Epithelial cell of esophagus (primary cell): ENCODE measurements around the gene KCTD2.
A peak's percentile ranks its signal among the peaks of the same experiment; 100 is the strongest.

Experiments used
- DNase-seq: peaks from one replicate; pipeline ENCODE4 v3.0.0; 2010; ENCODE audit warnings: low read depth
- H3K4me3 ChIP-seq: 2 replicates; pipeline ENCODE4 v1.5.1; 2011; ENCODE audit warnings: mild to moderate bottlenecking, low read length, control low read depth
- TF ChIP-seq, protein P1 (sequence below): IDR thresholded peaks from 2 replicates; pipeline ENCODE4 v1.5.1; 2011; ENCODE audit warnings: low read depth, mild to moderate bottlenecking, low read length, control low read depth, inconsistent platforms; ENCODE audit not compliant: insufficient read depth; ENCODE audit errors: missing control alignments

KCTD2 gene

DNA sequence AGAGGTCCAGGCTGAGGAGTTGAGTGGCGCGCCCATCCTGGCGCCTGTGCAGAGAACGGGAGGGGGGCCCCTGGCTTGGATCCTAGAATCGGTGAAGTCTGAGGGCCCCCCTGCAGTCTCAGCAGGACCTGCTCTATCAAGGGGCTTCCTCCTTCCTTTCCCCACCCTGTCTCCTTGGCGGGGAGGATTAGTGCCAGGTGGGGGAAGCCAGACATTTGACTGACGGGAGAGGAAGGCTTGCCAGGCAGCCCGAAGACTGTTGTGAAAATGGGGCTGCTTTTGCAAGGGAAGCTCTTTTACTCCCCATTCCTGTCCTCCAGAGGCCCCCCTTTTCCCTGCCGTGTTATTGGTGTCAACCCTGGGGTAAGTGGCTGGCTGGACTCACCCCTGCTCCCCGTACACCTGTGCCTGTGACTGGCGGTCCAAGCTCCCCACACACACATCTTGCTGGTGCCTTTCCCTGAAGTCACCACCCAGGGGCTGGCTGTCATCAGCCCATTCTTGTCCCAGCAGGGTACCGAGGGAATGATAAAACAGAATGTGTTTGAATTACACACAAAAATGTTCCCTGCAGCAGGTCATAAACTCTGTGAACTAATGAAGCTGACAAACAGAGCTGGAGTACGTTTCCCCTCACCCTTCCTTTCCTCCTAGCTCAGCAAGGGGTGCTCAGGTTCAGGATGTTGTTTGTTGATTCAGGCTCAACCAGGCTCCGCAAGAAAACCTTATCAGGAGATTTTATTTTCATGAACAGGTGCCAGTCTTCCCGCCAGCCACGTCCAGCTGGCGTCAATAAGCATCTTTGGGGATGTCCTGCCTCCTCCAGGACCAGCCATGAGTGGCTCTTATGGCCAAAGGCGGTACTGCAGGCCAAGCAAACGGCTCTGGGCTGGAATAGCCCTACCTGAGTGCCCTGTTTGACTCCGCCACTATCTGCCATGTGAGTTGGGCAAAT, 58.4 kb downstream of the KCTD2 start:
- TF ChIP-seq, protein P1, sequence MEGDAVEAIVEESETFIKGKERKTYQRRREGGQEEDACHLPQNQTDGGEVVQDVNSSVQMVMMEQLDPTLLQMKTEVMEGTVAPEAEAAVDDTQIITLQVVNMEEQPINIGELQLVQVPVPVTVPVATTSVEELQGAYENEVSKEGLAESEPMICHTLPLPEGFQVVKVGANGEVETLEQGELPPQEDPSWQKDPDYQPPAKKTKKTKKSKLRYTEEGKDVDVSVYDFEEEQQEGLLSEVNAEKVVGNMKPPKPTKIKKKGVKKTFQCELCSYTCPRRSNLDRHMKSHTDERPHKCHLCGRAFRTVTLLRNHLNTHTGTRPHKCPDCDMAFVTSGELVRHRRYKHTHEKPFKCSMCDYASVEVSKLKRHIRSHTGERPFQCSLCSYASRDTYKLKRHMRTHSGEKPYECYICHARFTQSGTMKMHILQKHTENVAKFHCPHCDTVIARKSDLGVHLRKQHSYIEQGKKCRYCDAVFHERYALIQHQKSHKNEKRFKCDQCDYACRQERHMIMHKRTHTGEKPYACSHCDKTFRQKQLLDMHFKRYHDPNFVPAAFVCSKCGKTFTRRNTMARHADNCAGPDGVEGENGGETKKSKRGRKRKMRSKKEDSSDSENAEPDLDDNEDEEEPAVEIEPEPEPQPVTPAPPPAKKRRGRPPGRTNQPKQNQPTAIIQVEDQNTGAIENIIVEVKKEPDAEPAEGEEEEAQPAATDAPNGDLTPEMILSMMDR = peak; percentile 83
- DNase-seq = peak; percentile 63
- H3K4me3 ChIP-seq = no peak overlapping the region

- no peak for DNase-seq
- H3K4me3 ChIP-seq = no peak overlapping the region
- TF ChIP-seq, protein P1 = no peak
Measured at GRCh38 chr17:75108193-75108592, 61.2 kb downstream of the KCTD2 start.

GRCh38 chr17:75109046-75109406, 62.0 kb downstream of the KCTD2 start:
- TF ChIP-seq, protein P1 = no peak
- peak overlapping the region; percentile 86 for H3K4me3 ChIP-seq
- no peak for DNase-seq

DNA sequence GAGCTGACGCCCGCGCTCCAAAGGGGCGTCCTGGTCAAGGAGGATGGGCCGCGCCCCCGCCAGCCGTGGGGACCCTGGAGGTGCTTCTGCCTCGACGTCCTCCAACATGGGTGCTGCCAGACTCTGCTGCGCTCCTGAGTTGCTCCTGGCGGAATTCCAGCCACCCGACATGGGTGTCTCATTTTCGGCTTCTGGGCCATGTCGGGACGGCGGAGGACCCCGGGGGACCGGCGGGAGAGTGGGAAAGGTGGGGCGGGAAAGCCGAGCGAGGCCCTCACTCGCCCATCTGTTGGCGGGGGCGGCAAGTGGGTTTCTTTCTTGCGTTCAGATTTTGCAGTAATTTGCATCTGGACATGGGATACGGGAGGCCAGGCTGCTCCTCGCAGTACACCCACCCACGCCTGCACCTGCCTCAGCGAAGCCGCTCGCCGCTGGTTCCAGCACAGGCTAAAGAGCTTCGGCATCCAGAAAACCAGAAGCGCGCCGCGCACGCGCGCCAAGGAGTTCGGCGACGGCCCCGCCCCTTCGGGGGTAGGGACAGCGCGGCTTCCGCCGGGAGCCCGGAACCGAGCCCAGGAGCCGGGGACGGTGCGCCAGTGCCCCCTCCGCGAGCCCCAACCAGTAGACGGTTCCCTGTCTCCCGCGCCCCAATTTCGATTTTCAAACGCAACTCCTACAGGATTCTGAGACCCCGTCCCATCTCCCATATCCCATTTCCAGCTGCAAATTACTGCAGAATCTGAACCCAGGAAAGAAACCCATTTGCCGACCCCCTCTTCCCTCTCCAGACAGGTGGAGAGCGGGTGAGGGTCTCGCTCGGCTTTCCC, 62.6 kb downstream of the KCTD2 start, which contains the start of gene ARMC7:
TSS of gene ARMC7 (plus strand) at position 563 of the 827 bp plus-strand sequence. CDS start 320 bp downstream, outside the sequence.
- TF ChIP-seq, protein P1 = no peak
- peak; percentile 83 for DNase-seq

DNA sequence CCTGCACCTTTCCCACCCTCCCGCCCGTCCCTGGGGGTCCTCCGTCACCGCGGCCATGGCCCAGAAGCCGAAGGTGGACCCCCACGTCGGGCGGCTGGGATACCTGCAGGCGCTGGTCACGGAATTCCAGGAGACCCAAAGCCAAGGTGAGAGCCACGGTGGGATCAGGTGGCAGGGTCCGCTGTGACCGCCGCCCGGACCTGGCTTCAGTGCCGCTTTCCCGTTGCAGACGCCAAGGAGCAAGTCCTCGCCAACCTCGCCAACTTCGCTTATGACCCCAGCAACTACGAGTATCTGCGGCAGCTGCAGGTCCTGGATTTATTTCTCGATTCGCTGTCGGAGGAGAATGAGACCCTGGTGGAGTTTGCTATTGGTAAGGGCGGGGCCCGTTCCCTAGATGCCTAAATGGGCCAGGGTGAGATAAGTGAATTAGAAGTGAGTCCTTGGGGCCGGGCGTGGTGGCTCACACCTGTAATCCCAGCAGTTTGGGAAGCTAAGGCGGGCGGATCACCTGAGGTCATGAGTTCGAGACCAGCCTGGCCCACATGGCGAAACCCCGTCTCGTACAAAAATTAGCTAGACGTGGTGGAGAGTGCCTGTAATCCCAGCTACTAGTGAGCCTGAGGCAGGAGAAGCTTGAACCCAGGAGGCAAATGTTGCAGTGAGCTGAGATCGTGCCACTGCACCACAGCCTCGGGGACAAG, 63.4 kb downstream of the KCTD2 start:
- DNase-seq = peak; percentile 34
- TF ChIP-seq, protein P1 = no peak
- peak overlapping the region; percentile 86 for H3K4me3 ChIP-seq

More for the DNA sequence above, 62.6 kb downstream of the KCTD2 start, which contains the start of gene ARMC7:
- H3K4me3 ChIP-seq = peak within 1 kb of the TSS; percentile 86

DNA sequence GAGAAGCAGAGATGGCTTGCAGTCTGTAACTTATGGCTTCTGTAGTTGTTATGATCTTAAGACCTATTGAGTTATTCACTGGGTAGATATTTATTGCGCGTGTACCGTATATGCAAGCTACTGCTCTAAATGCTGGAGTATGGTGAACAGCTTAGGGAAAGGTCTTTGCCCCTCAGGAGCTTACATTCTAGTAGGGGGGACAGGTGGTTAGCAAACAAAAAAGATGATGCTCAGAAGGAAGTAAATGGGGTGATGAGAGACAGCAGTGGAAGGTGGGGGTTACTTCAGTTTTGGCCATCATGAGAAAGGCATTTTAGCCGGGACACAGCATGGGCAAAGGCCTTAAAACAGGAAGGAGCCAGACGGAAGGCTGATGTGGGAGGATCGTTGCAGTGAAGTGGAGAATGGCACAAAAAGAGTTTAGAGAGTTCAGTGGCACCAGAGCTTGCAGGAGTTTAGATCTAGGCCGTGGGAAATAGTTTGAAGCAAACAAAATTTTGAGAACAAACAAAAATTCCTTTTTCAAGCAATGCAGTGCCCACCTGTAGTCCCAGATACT, 64.8 kb downstream of the KCTD2 start:
- TF ChIP-seq, protein P1 = no peak
- H3K4me3 ChIP-seq = no peak overlapping the region
- no peak for DNase-seq
